Measurements from ENCODE around the gene SPRING1. TPM values are rescaled to one million over a fixed set of nuclear protein-coding genes. Genes with fewer than 3 reads are reported as not detected.

The SPRING1 gene
- total and polyA plus RNA-seq, 2 donors (not counting 1 experiment from before 2014, with no cell fraction given) = 12.9 to 43.7 TPM

DNA sequence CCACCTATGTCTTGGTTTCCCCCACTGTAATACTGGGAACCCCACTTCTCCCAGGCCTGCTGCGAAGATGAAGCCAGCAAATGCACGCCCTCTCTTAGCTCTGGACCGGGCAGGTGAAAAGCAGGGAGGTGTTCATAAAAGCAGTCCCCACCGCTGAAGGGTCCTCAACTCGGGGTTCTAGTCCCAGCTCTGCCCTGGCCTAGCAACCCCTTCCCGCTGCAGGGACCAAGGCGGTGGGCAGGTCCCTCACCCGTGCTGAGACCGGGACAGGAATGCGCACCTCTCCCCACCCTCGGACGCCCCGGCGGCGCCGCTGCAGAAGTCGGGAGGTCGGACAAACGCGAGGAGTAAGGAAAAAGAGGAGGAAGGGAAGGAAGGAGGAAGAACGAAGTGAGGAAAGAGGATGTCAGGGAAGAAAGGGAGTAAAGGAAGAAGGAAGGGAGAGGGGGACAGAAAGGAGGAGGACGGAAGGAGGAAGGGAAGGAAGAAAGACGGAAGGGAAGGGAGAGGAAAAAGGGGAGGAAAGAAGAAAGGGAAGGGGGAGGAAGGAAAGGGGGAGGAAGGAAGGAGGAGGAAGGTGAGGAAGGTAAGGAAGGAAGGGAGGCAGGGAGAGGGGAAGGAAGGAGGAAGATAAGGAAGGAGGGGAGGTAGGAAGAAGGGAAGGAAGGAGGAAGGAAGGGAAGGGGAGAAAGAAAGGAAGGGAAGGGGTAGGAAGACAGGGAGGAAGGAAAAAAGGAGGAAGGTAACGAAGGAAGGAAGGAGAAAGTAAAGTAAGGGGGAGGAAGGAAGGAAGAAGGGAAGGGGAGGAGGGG lies 701 bp downstream of the SPRING1 start:
- Histone ChIP-seq H3K9ac (ENCODE audit: low read length) (peak overlapping the region; percentile 74), H3K27ac (ENCODE audit: low read length in 2 of 2) (peak overlapping the region in 1 of 2 donors; percentile 81), H3K79me2 (ENCODE audit: control insufficient read depth, insufficient read depth, low read length) (peaks cover 75% of the 10 kb centered on the region), H4K20me1 (ENCODE audit: control insufficient read depth, insufficient read depth, low read length, poor library complexity, severe bottlenecking) (peaks cover 37% of the 10 kb centered on the region), H2AFZ (ENCODE audit: insufficient read depth, low read depth, low read length, poor library complexity, severe bottlenecking) (peak overlapping the region; percentile 97), H3K36me3 (replicated peaks in 1 of 2; ENCODE audit: control extremely low read depth in 1 of 2, control insufficient read depth in 1 of 2, extremely low read depth in 1 of 2, insufficient read depth in 2 of 2, low read length in 1 of 2) (peaks cover 5 to 15% of the 10 kb centered on the region in 2 experiments), H3K4me2 (replicated peaks; ENCODE audit: low read depth, low read length, poor library complexity, severe bottlenecking) (peak overlapping the region; percentile 100), H3K4me1 (ENCODE audit: control insufficient read depth in 2 of 2, insufficient read depth in 2 of 2, low read length in 2 of 2) (peaks cover 18 to 20% of the 10 kb centered on the region in 2 donors), H3K4me3 (ENCODE audit: control extremely low read depth in 1 of 5, extremely low read depth in 1 of 5, insufficient read depth in 1 of 5, low read depth in 2 of 5, low read length in 4 of 5) (peak overlapping the region; percentile 62 to 90 (median 75)), H3K27me3 (replicated peaks in 1 of 4; ENCODE audit: control extremely low read depth in 1 of 4, control insufficient read depth in 3 of 4, insufficient read depth in 4 of 4, low read length in 3 of 4) (no peaks in the 10 kb centered on the region), H3K9me3 (ENCODE audit: control extremely low read depth in 1 of 3, control insufficient read depth in 2 of 3, insufficient read depth in 1 of 3, low read length in 2 of 3) (no peaks in the 10 kb centered on the region)
- H3K9me3 Mint-ChIP-seq (ENCODE audit: insufficient read depth) = no peaks in the 10 kb centered on the region
- H3K4me1 Mint-ChIP-seq = peaks cover 36% of the 10 kb centered on the region
- no peaks in the 10 kb centered on the region for H3K27me3 Mint-ChIP-seq
- ChIA-PET CTCF (interaction anchor here (0.9 kb wide), 1 partner anchor 146 kb away, joined by 4 read pairs; no protein-coding TSS in a partner anchor), POLR2A (interaction anchor here (0.5 to 1.0 kb wide), 2 partner anchors 43 to 142 kb away, joined by 3 to 5 read pairs; no protein-coding TSS in a partner anchor)
- no peak for ATAC-seq (ENCODE audit: low read depth)
- DNase-seq = no peak
- H3K27ac Mint-ChIP-seq = peak overlapping the region; percentile 87
- intact Hi-C loops (cut with micrococcal nuclease) = loop anchor here (1.0 to 5.0 kb wide), 3 partner anchors 65 to 178 kb away; partner anchors contain the start of gene MAP1LC3B2
- 6% methylated on average over 24 of the region's 24 CpGs for WGBS (ENCODE audit: insufficient coverage)
- peak overlapping the region; percentile 97 for H3K4me3 Mint-ChIP-seq
- TF ChIP-seq EZH2 (IDR thresholded peaks at IDR 0.05; ENCODE audit: borderline replicate concordance, insufficient read depth, low read depth, low read length, poor library complexity, severe bottlenecking) = no peak
- TF ChIP-seq, protein P1, sequence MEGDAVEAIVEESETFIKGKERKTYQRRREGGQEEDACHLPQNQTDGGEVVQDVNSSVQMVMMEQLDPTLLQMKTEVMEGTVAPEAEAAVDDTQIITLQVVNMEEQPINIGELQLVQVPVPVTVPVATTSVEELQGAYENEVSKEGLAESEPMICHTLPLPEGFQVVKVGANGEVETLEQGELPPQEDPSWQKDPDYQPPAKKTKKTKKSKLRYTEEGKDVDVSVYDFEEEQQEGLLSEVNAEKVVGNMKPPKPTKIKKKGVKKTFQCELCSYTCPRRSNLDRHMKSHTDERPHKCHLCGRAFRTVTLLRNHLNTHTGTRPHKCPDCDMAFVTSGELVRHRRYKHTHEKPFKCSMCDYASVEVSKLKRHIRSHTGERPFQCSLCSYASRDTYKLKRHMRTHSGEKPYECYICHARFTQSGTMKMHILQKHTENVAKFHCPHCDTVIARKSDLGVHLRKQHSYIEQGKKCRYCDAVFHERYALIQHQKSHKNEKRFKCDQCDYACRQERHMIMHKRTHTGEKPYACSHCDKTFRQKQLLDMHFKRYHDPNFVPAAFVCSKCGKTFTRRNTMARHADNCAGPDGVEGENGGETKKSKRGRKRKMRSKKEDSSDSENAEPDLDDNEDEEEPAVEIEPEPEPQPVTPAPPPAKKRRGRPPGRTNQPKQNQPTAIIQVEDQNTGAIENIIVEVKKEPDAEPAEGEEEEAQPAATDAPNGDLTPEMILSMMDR (IDR thresholded peaks at IDR 0.05) = no peak

All from B cell (primary cell).